ENCODE measurements around the gene KRTAP15-1. TPM values are rescaled to one million over a fixed set of nuclear protein-coding genes. Genes with fewer than 3 reads are reported as not detected.

The KRTAP15-1 gene
- total and polyA plus RNA-seq, 2 of the 4 experiments (the other 2 are of a cell fraction), result not detected

DNA sequence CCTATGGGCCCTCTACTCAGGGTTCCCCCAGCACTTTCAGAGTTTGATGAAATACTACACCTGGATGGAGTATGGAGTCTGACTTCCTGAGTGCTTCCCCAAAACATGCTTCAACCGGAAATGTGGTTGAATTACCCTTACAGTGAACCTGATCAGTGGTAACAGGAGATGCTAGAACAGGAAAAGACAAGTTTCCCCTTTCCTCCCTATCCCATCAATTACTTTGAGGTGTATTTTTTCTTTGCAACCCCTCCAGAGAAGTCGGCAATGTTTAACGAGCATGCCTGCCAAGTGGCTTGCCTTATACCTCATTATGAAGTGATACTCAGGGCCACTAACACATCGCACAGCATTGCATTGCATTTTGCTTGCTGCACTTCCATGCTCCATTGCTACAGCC is 7.0 kb downstream of the KRTAP15-1 start:
- Histone ChIP-seq H3K18ac (ENCODE audit: low read depth, low read length) (no peak overlapping the region), H3K23ac (ENCODE audit: low read depth, low read length) (no peak overlapping the region), H3K4me1 (ENCODE audit: control insufficient read depth, insufficient read depth, low read length) (no peaks in the 10 kb centered on the region), H2BK5ac (ENCODE audit: low read depth, low read length, poor library complexity, severe bottlenecking) (no peak overlapping the region), H2AK5ac (ENCODE audit: low read depth, low read length) (no peak overlapping the region), H3K9me3 (ENCODE audit: control insufficient read depth, insufficient read depth, low read length) (peaks cover 6% of the 10 kb centered on the region; the same call in 1 of the 2 replicates), H2AFZ (replicated peaks; ENCODE audit: low read length, poor library complexity) (no peak overlapping the region), H3K27ac (ENCODE audit: insufficient read depth, low read length) (no peak overlapping the region), H3K4me3 (ENCODE audit: insufficient read depth, low read depth, low read length) (no peak overlapping the region), H3K56ac (ENCODE audit: extremely low read depth, insufficient read depth, low read length) (no peak overlapping the region), H2AK9ac (replicated peaks; ENCODE audit: low read depth, low read length, poor library complexity) (no peak overlapping the region), H4K20me1 (ENCODE audit: insufficient read depth, low read length) (no peaks in the 10 kb centered on the region), H2BK20ac (ENCODE audit: low read depth, low read length) (no peak overlapping the region), H3K9me1 (ENCODE audit: insufficient read depth, low read length) (no peaks in the 10 kb centered on the region), H3K79me1 (ENCODE audit: low read depth in 1 of 2, low read length in 2 of 2) (no peaks in the 10 kb centered on the region), H3K4me2 (ENCODE audit: low read depth, low read length) (no peak overlapping the region), H3K14ac (replicated peaks; ENCODE audit: low read depth, low read length) (no peak overlapping the region), H4K5ac (ENCODE audit: low read depth, low read length) (no peak overlapping the region), H4K8ac (ENCODE audit: low read depth in 2 of 2, low read length in 2 of 2) (no peak overlapping the region), H3K4ac (ENCODE audit: low read depth, low read length) (no peak overlapping the region), H2BK15ac (ENCODE audit: low read depth, low read length) (no peak overlapping the region), H3K9ac (ENCODE audit: low read depth, low read length) (no peak overlapping the region), H3K27me3 (ENCODE audit: control insufficient read depth, insufficient read depth, low read length) (no peaks in the 10 kb centered on the region), H2BK120ac (ENCODE audit: low read depth, low read length) (no peak overlapping the region), H3K36me3 (ENCODE audit: control insufficient read depth, insufficient read depth, low read length) (no peaks in the 10 kb centered on the region), H4K91ac (ENCODE audit: insufficient read depth, low read depth, low read length) (no peak overlapping the region)
- intact Hi-C loops (cut with micrococcal nuclease) (no loop called here), dilution Hi-C loops (cut with HindIII; ENCODE audit: low sequenced_read_pairs, unreplicated experiment) (no loop called here), in situ Hi-C loops (cut with MboI; ENCODE audit: low sequenced_read_pairs) (no loop called here)
- POLR2A ChIA-PET (ENCODE audit: unreplicated experiment), result no interaction called here
- ATAC-seq (ENCODE audit: low read depth) (no peak), DNase-seq (no peak)
- TF ChIP-seq FOS (IDR thresholded peaks at IDR 0.05; ENCODE audit: low read depth, low read length), result no peak
- TF ChIP-seq MAZ (IDR thresholded peaks at IDR 0.05; ENCODE audit: borderline replicate concordance, low read depth, low read length), result no peak
- TF ChIP-seq, protein P1, sequence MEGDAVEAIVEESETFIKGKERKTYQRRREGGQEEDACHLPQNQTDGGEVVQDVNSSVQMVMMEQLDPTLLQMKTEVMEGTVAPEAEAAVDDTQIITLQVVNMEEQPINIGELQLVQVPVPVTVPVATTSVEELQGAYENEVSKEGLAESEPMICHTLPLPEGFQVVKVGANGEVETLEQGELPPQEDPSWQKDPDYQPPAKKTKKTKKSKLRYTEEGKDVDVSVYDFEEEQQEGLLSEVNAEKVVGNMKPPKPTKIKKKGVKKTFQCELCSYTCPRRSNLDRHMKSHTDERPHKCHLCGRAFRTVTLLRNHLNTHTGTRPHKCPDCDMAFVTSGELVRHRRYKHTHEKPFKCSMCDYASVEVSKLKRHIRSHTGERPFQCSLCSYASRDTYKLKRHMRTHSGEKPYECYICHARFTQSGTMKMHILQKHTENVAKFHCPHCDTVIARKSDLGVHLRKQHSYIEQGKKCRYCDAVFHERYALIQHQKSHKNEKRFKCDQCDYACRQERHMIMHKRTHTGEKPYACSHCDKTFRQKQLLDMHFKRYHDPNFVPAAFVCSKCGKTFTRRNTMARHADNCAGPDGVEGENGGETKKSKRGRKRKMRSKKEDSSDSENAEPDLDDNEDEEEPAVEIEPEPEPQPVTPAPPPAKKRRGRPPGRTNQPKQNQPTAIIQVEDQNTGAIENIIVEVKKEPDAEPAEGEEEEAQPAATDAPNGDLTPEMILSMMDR (conservative IDR thresholded peaks at IDR 0.05; ENCODE audit: low read depth, low read length), result no peak
- no peak for TF ChIP-seq CEBPB (IDR thresholded peaks at IDR 0.05; ENCODE audit: low read depth, low read length)
- TF ChIP-seq MAFK (IDR thresholded peaks at IDR 0.05; ENCODE audit: low read depth, low read length), result no peak
- TF ChIP-seq, protein P2, sequence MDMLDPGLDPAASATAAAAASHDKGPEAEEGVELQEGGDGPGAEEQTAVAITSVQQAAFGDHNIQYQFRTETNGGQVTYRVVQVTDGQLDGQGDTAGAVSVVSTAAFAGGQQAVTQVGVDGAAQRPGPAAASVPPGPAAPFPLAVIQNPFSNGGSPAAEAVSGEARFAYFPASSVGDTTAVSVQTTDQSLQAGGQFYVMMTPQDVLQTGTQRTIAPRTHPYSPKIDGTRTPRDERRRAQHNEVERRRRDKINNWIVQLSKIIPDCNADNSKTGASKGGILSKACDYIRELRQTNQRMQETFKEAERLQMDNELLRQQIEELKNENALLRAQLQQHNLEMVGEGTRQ (IDR thresholded peaks at IDR 0.05; ENCODE audit: low read depth, low read length), result no peak
- no peak for TF ChIP-seq CHD1 (IDR thresholded peaks at IDR 0.05; ENCODE audit: low read depth, low read length)
- WGBS, 2 experiments (ENCODE audit: extremely low coverage in 2 of 2, insufficient read length in 1 of 2), result 40% methylated on average over 1 of the region's 4 CpGs; no CpG with 5 or more reads in 1 of the 2 experiments
- CTCF ChIA-PET, result no interaction called here
- BruUV-seq (replicated peaks), result no TSS peak

Data from IMR-90 (cell line).